ENCODE measurements around the gene PLEKHA5.

GRCh38 chr12:19168644-19169043 lies 39.1 kb downstream of the PLEKHA5 start:
- TF ChIP-seq POLR2AphosphoS5 (IDR thresholded peaks at IDR 0.05) (no peak), CTCF (IDR thresholded peaks at IDR 0.05) (no peak), POLR2A (IDR thresholded peaks at IDR 0.05) (no peak)

All from sigmoid colon (tissue), 4 donors.